ENCODE data around the gene LCN12. TPM values are rescaled to one million over a fixed set of nuclear protein-coding genes. Genes with fewer than 3 reads are reported as not detected.

LCN12 gene
- total RNA-seq, 1 donor from 2014 or later, result not detected

DNA sequence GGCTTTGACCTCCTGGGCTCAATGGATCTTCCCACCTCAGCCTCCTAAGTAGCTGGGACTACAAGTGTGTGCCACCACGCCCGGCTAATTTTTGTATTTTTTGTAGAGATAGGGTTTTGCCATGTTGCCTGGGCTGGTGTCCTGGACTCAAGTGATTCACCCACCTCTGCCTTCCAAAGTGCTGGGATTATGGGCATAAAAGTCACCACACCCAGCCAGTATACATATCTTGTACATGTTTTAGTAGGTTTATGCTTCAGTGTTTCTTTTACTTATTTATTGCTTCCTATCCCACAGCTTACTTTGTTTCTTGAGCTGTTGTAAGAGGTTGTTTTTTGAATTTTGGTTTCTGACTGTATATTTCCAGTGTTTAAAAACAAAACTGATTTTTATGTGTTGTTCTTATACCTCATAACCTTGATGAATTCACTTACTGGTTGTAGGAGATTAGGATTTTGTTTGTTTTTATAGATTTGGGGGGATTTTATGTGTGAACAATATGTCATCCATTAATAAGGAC, 20.4 kb upstream of the LCN12 start:
- Histone ChIP-seq H3K36me3 (ENCODE audit: insufficient read depth, low read length) (no peaks in the 10 kb centered on the region), H3K9ac (ENCODE audit: low read length) (no peak overlapping the region), H3K79me2 (ENCODE audit: insufficient read depth, low read length) (no peaks in the 10 kb centered on the region), H2AFZ (ENCODE audit: low read depth, low read length) (no peak overlapping the region), H3K9me3 (ENCODE audit: insufficient read depth, low read depth, low read length) (no peaks in the 10 kb centered on the region), H3K27me3 (ENCODE audit: insufficient read depth, low read length) (no peaks in the 10 kb centered on the region), H3K4me3 (ENCODE audit: insufficient read depth, low read depth, low read length) (no peak overlapping the region), H4K20me1 (ENCODE audit: insufficient read depth, low read length) (peaks cover 3% of the 10 kb centered on the region), H3K4me2 (ENCODE audit: low read length) (no peak overlapping the region), H3K27ac (ENCODE audit: low read depth, low read length) (no peak overlapping the region), H3K4me1 (ENCODE audit: insufficient read depth, low read length) (peaks cover 6% of the 10 kb centered on the region)
- Mint-ChIP-seq H3K9me3 (ENCODE audit: unreplicated experiment) (peaks cover 7% of the 10 kb centered on the region), H3K27ac (ENCODE audit: unreplicated experiment) (no peak overlapping the region), H3K4me3 (ENCODE audit: unreplicated experiment) (no peak overlapping the region), H3K27me3 (ENCODE audit: low read depth, unreplicated experiment) (no peaks in the 10 kb centered on the region), H3K36me3 (ENCODE audit: low read depth, unreplicated experiment) (peaks cover 21% of the 10 kb centered on the region), H3K4me1 (ENCODE audit: low read depth, unreplicated experiment) (no peaks in the 10 kb centered on the region)
- TF ChIP-seq EZH2 (IDR thresholded peaks at IDR 0.05; ENCODE audit: insufficient read depth, low read length), result no peak
- TF ChIP-seq, protein P1, sequence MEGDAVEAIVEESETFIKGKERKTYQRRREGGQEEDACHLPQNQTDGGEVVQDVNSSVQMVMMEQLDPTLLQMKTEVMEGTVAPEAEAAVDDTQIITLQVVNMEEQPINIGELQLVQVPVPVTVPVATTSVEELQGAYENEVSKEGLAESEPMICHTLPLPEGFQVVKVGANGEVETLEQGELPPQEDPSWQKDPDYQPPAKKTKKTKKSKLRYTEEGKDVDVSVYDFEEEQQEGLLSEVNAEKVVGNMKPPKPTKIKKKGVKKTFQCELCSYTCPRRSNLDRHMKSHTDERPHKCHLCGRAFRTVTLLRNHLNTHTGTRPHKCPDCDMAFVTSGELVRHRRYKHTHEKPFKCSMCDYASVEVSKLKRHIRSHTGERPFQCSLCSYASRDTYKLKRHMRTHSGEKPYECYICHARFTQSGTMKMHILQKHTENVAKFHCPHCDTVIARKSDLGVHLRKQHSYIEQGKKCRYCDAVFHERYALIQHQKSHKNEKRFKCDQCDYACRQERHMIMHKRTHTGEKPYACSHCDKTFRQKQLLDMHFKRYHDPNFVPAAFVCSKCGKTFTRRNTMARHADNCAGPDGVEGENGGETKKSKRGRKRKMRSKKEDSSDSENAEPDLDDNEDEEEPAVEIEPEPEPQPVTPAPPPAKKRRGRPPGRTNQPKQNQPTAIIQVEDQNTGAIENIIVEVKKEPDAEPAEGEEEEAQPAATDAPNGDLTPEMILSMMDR (IDR thresholded peaks at IDR 0.05; ENCODE audit: insufficient read depth, low read depth, low read length), result no peak
- DNase-seq (ENCODE audit: low read depth), result no peak
- no peak for FAIRE-seq

DNA sequence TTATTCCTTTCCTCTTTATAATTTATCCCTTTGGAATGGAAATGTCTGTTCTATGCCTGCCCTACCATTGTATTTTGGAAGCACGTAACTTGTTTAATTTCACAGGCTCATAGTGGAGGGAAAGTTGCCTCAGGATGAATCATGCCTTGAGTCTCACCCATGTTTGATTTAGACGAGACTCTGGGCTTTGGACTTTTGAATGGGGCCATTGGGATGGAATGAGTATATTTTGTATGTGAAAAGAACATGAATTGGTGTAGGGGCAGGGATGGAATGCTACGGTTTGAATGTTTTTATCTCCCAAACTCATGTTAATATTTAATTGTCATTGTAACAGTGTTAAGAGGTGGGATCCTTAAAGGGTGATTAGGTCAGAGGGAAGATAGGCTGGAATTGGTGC, 17.8 kb upstream of the LCN12 start:
- Histone ChIP-seq H3K27ac (ENCODE audit: low read depth, low read length) (no peak overlapping the region), H3K36me3 (ENCODE audit: insufficient read depth, low read length) (no peaks in the 10 kb centered on the region), H2AFZ (ENCODE audit: low read depth, low read length) (no peak overlapping the region), H3K4me1 (ENCODE audit: insufficient read depth, low read length) (no peaks in the 10 kb centered on the region), H3K4me3 (ENCODE audit: insufficient read depth, low read depth, low read length) (no peak overlapping the region), H3K4me2 (ENCODE audit: low read length) (no peak overlapping the region), H3K9me3 (ENCODE audit: insufficient read depth, low read depth, low read length) (no peaks in the 10 kb centered on the region), H3K9ac (ENCODE audit: low read length) (no peak overlapping the region), H3K79me2 (ENCODE audit: insufficient read depth, low read length) (no peaks in the 10 kb centered on the region), H3K27me3 (ENCODE audit: insufficient read depth, low read length) (no peaks in the 10 kb centered on the region), H4K20me1 (ENCODE audit: insufficient read depth, low read length) (peaks cover 10% of the 10 kb centered on the region)
- FAIRE-seq (no peak), DNase-seq (ENCODE audit: low read depth) (no peak)
- Mint-ChIP-seq H3K4me3 (ENCODE audit: unreplicated experiment) (no peak overlapping the region), H3K36me3 (ENCODE audit: low read depth, unreplicated experiment) (peaks cover 16% of the 10 kb centered on the region), H3K27me3 (ENCODE audit: low read depth, unreplicated experiment) (no peaks in the 10 kb centered on the region), H3K9me3 (ENCODE audit: unreplicated experiment) (peaks cover 7% of the 10 kb centered on the region), H3K27ac (ENCODE audit: unreplicated experiment) (no peak overlapping the region), H3K4me1 (ENCODE audit: low read depth, unreplicated experiment) (no peaks in the 10 kb centered on the region)
- TF ChIP-seq, protein P1 (IDR thresholded peaks at IDR 0.05; ENCODE audit: insufficient read depth, low read depth, low read length), result no peak
- TF ChIP-seq EZH2 (IDR thresholded peaks at IDR 0.05; ENCODE audit: insufficient read depth, low read length), result no peak

DNA sequence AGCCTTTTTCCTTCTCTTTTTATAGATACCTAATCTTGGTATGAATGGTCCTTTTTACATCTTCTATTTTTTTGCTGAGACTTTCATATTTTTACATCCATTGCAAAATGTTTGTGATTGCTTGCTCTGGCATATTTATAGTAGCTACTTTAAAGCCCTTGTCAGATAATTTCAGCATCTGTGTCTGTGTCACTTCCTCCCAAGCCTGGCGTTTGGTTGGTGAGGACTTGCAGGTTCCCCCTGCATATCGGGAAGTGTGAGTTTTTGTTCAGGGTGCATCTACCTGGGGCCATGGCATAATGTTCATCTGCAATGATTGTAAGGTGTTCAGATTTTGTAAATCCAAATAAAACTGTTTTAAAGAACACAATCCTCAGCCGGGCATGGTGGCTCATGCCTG, 16.4 kb upstream of the LCN12 start:
- Mint-ChIP-seq H3K4me1 (ENCODE audit: low read depth, unreplicated experiment) (no peaks in the 10 kb centered on the region), H3K27me3 (ENCODE audit: low read depth, unreplicated experiment) (no peaks in the 10 kb centered on the region), H3K4me3 (ENCODE audit: unreplicated experiment) (no peak overlapping the region), H3K27ac (ENCODE audit: unreplicated experiment) (no peak overlapping the region), H3K9me3 (ENCODE audit: unreplicated experiment) (peaks cover 7% of the 10 kb centered on the region), H3K36me3 (ENCODE audit: low read depth, unreplicated experiment) (peaks cover 11% of the 10 kb centered on the region)
- Histone ChIP-seq H3K36me3 (ENCODE audit: insufficient read depth, low read length) (no peaks in the 10 kb centered on the region), H3K4me1 (ENCODE audit: insufficient read depth, low read length) (no peaks in the 10 kb centered on the region), H2AFZ (ENCODE audit: low read depth, low read length) (no peak overlapping the region), H3K9me3 (ENCODE audit: insufficient read depth, low read depth, low read length) (no peaks in the 10 kb centered on the region), H3K79me2 (ENCODE audit: insufficient read depth, low read length) (peaks cover 10% of the 10 kb centered on the region), H4K20me1 (ENCODE audit: insufficient read depth, low read length) (peaks cover 20% of the 10 kb centered on the region), H3K4me2 (ENCODE audit: low read length) (no peak overlapping the region), H3K27ac (ENCODE audit: low read depth, low read length) (no peak overlapping the region), H3K27me3 (ENCODE audit: insufficient read depth, low read length) (no peaks in the 10 kb centered on the region), H3K9ac (ENCODE audit: low read length) (no peak overlapping the region), H3K4me3 (ENCODE audit: insufficient read depth, low read depth, low read length) (no peak overlapping the region)
- TF ChIP-seq EZH2 (IDR thresholded peaks at IDR 0.05; ENCODE audit: insufficient read depth, low read length), result no peak
- TF ChIP-seq, protein P1 (IDR thresholded peaks at IDR 0.05; ENCODE audit: insufficient read depth, low read depth, low read length), result no peak
- no peak for DNase-seq (ENCODE audit: low read depth)
- no peak for FAIRE-seq

Data from astrocyte (in vitro differentiated cells and primary cell).